HepG2 (cell line): ENCODE data around the gene GRIN3A. TPM values are rescaled to one million over a fixed set of nuclear protein-coding genes. Genes with fewer than 3 reads are reported as not detected.

Experiments
- ATAC-seq: fragments of 200-7000 bp; cut with Tn5 transposase; 3 replicates; pipeline ENCODE4 v1.9.1; 2020; ENCODE audit warnings: mild to moderate bottlenecking, moderate library complexity
- BruUV-seq: library from RNA; stranded (reverse); fragments of 400-500 nt; replicated peaks from 2 replicates; lab custom pipeline; 2021; lab: Mats Ljungman, UMichigan
- CTCF ChIA-PET: fragments of 300-600 bp; formaldehyde crosslinking; extraction: SDS; loops from one replicate; lab custom pipeline; 2021; ENCODE audit warnings: low total read pairs, inconsistent platforms, low intra/inter-chr PET ratio; lab: Yijun Ruan, JAX
- POLR2A ChIA-PET: fragments of 350-600 bp; sonication (Branson Sonifier 250); formaldehyde crosslinking; loops from one replicate; lab custom pipeline; 2020; ENCODE audit warnings: antibody characterized with exemption, inconsistent platforms; lab: Yijun Ruan, JAX
- DNase-seq: peaks from one replicate; pipeline ENCODE4 v3.0.0-alpha.2; 2015; ENCODE audit warnings: low spot score
- FAIRE-seq: peaks from 3 replicates; lab custom pipeline; 2011; peaks lifted over from hg19 to GRCh38; lab: Jason Lieb, UNC
- H2AFZ ChIP-seq: one replicate; pipeline ENCODE4 v1.6.1; 2011; ENCODE audit warnings: low read length, inconsistent platforms
- H3K27ac ChIP-seq: fragments of 300-600 bp; 3 replicates; pipeline ENCODE4 v1.8.0; 2011; ENCODE audit warnings: mixed run types, mild to moderate bottlenecking, mixed read lengths, low read length, inconsistent platforms; ENCODE audit not compliant: insufficient read depth; ENCODE audit errors: extremely low read length
- H3K27me3 ChIP-seq, 2 experiments: fragments of 200-600 bp in 1 of 2; 2 replicates in 1 of 2; 3 replicates in 1 of 2; pipeline versions ENCODE4 v1.6.0 to v1.8.0; 2011; ENCODE audit warnings: low read length in 2 of 2, mild to moderate bottlenecking in 2 of 2, moderate library complexity in 2 of 2, inconsistent platforms in 1 of 2; ENCODE audit not compliant: insufficient read depth in 2 of 2, control insufficient read depth in 1 of 2
- H3K36me3 ChIP-seq, 2 experiments: fragments of 200-600 bp in 1 of 2; replicated peaks in 1 of 2; 2 replicates in 1 of 2; 3 replicates in 1 of 2; pipeline versions ENCODE4 v1.5.1 to v1.8.0; 2011; ENCODE audit warnings: low read length in 2 of 2, inconsistent platforms in 1 of 2; ENCODE audit not compliant: insufficient read depth in 2 of 2, control insufficient read depth in 1 of 2
- H3K4me1 ChIP-seq: 2 replicates; pipeline ENCODE4 v1.5.1; 2012; ENCODE audit warnings: low read length, inconsistent platforms; ENCODE audit not compliant: insufficient read depth
- H3K4me2 ChIP-seq: 2 replicates; pipeline ENCODE4 v1.6.0; 2011; ENCODE audit warnings: low read depth, low read length, inconsistent platforms
- H3K4me3 ChIP-seq, 3 experiments: fragments of 200-600 bp in 1 of 3; sonication (generic), shearing (Covaris generic) in 1 of 3; replicated peaks in 1 of 3; 2 replicates each; pipeline ENCODE4 v1.5.1; 2011 to 2016; ENCODE audit warnings: low read length in 3 of 3, inconsistent platforms in 2 of 3, low read depth in 2 of 3, mild to moderate bottlenecking in 2 of 3, control low read depth in 1 of 3, mixed read lengths in 1 of 3; ENCODE audit not compliant: insufficient read depth in 1 of 3
- H3K79me2 ChIP-seq: one replicate; pipeline ENCODE4 v1.6.1; 2011; ENCODE audit warnings: low read length, inconsistent platforms; ENCODE audit not compliant: insufficient read depth
- H3K9ac ChIP-seq: 2 replicates; pipeline ENCODE4 v1.6.0; 2011; ENCODE audit warnings: mild to moderate bottlenecking, low read depth, low read length, inconsistent platforms; ENCODE audit not compliant: insufficient read depth
- H3K9me3 ChIP-seq: 2 replicates; pipeline ENCODE4 v1.5.1; 2012; ENCODE audit warnings: mild to moderate bottlenecking, low read length
- H4K20me1 ChIP-seq: 2 replicates; pipeline ENCODE4 v1.6.0; 2011; ENCODE audit warnings: inconsistent platforms, mild to moderate bottlenecking, low read length, moderate library complexity; ENCODE audit not compliant: insufficient read depth
- EHMT2 ChIP-seq: fragments of 200-600 bp; sonication (generic); IDR thresholded peaks from 2 replicates; pipeline ENCODE4 v1.7.0; 2017; ENCODE audit warnings: antibody characterized with exemption, low read depth, low read length, borderline replicate concordance
- JARID2 ChIP-seq: sonication (generic); formaldehyde crosslinking; IDR thresholded peaks from 2 replicates; pipeline ENCODE4 v1.8.1; 2023; ENCODE audit warnings: missing genetic modification reagents, inconsistent platforms; ENCODE audit not compliant: insufficient replicate concordance
- JUND ChIP-seq: sonication (generic); formaldehyde crosslinking; IDR thresholded peaks from 2 replicates; pipeline ENCODE4 v1.8.0; 2022; ENCODE audit warnings: mild to moderate bottlenecking, missing genetic modification reagents
- KLF12 ChIP-seq: sonication (generic); formaldehyde crosslinking; IDR thresholded peaks from 2 replicates; pipeline ENCODE4 v1.4.0; 2020; ENCODE audit warnings: missing genetic modification reagents, borderline replicate concordance
- MIXL1 ChIP-seq: IDR thresholded peaks from 2 replicates; pipeline ENCODE4 v1.6.1; 2016
- MTF1 ChIP-seq: sonication (generic); formaldehyde crosslinking; IDR thresholded peaks from 2 replicates; pipeline ENCODE4 v1.5.0; 2020; ENCODE audit warnings: missing genetic modification reagents
- SNAI1 ChIP-seq: sonication (generic); formaldehyde crosslinking; IDR thresholded peaks from 2 replicates; pipeline ENCODE4 v1.5.0; 2020; ENCODE audit warnings: mild to moderate bottlenecking, missing genetic modification reagents, borderline replicate concordance
- SPEN ChIP-seq: sonication (generic); formaldehyde crosslinking; IDR thresholded peaks from 2 replicates; pipeline ENCODE4 v1.5.1; 2020; ENCODE audit warnings: low read depth, mild to moderate bottlenecking, missing genetic modification reagents
- TAF15 ChIP-seq: fragments of 200-400 bp; formaldehyde crosslinking; IDR thresholded peaks from one replicate; pipeline ENCODE4 v1.6.1; 2018; ENCODE audit warnings: mild to moderate bottlenecking, low read depth, low read length; ENCODE audit not compliant: poor library complexity, severe bottlenecking
- ZC3H13 ChIP-seq: sonication (generic); formaldehyde crosslinking; IDR thresholded peaks from 2 replicates; pipeline ENCODE4 v1.8.1; 2023; ENCODE audit warnings: mild to moderate bottlenecking, missing genetic modification reagents, moderate library complexity
- ZNF101 ChIP-seq: sonication (generic); formaldehyde crosslinking; IDR thresholded peaks from 2 replicates; pipeline ENCODE4 v1.4.0; 2020; ENCODE audit warnings: mild to moderate bottlenecking, low read depth, missing genetic modification reagents, borderline replicate concordance
- ZNF33A ChIP-seq: sonication (generic); formaldehyde crosslinking; IDR thresholded peaks from 2 replicates; pipeline ENCODE4 v1.5.1; 2020; ENCODE audit warnings: missing genetic modification reagents, mild to moderate bottlenecking, moderate library complexity, borderline replicate concordance
- ZNF510 ChIP-seq: sonication (generic); formaldehyde crosslinking; IDR thresholded peaks from 2 replicates; pipeline ENCODE4 v1.4.0; 2020; ENCODE audit warnings: low read depth, mild to moderate bottlenecking, missing genetic modification reagents
- WGBS: methylation state at CpG from one replicate; pipeline ENCODE4 v1.1.6; 2017; ENCODE audit warnings: low lambda C conversion rate; 5-methylcytosine and 5-hydroxymethylcytosine counted together
- in situ Hi-C: cut with HindIII; loops from 2 replicates; pipeline ENCODE4 v1.10.0; 2017; ENCODE audit warnings: low pct_unique_long_range_greater_than_20kb; ENCODE audit not compliant: extremely low pct_ligation_motif_present
- intact Hi-C: fragments of 100-400 bp; cut with micrococcal nuclease; formaldehyde crosslinking; loops from one replicate; pipeline ENCODE4 v1.10.0; 2022; ENCODE audit not compliant: unreplicated experiment
- polyA plus RNA-seq, 8 experiments: library from polyadenylated mRNA; depleted of rRNA in 3 of 8; stranded (reverse) in 7 of 8; unstranded in 1 of 8; fragments of >200 nt; fragmentation: Illumina TruSeq in 4 of 8; extraction: Trizol in 4 of 8; gene quantifications; 2 replicates each; pipeline versions ENCODE4 v1.2.1 to v1.2.3, GENCODE V29; 2011 to 2016; ENCODE audit warnings: low read depth in 4 of 8, missing spikeins in 1 of 8, mixed read lengths in 1 of 8; ENCODE audit not compliant: insufficient read depth in 1 of 8
- total RNA-seq, 5 experiments: library from RNA; depleted of rRNA; stranded (reverse); fragments of >200 nt; fragmentation: Illumina TruSeq; extraction: Trizol; gene quantifications; 2 replicates each; pipeline ENCODE4 v1.2.3, GENCODE V29; 2016; ENCODE audit warnings: low read depth in 1 of 5
- TF ChIP-seq, protein P1 (sequence below): sonication (generic); formaldehyde crosslinking; IDR thresholded peaks from 2 replicates; pipeline ENCODE4 v1.4.0; 2020; ENCODE audit warnings: mild to moderate bottlenecking, missing genetic modification reagents
- TF ChIP-seq, protein P2 (sequence below): sonication (generic); formaldehyde crosslinking; IDR thresholded peaks from 2 replicates; pipeline ENCODE4 v1.5.1; 2020; ENCODE audit warnings: missing genetic modification reagents, mild to moderate bottlenecking, borderline replicate concordance
- TF ChIP-seq, protein P3 (sequence below): sonication (generic); formaldehyde crosslinking; IDR thresholded peaks from 2 replicates; pipeline ENCODE4 v1.5.0; 2020; ENCODE audit warnings: mild to moderate bottlenecking, missing genetic modification reagents
- TF ChIP-seq, protein P4 (sequence below): sonication (generic); formaldehyde crosslinking; IDR thresholded peaks from 2 replicates; pipeline ENCODE4 v1.9.0; 2021; ENCODE audit warnings: missing genetic modification reagents, borderline replicate concordance

Gene GRIN3A
- total and polyA plus RNA-seq, 2 of the 13 experiments (the other 11 are each of a cell fraction or from before 2014, with no cell fraction given) = not detected

DNA sequence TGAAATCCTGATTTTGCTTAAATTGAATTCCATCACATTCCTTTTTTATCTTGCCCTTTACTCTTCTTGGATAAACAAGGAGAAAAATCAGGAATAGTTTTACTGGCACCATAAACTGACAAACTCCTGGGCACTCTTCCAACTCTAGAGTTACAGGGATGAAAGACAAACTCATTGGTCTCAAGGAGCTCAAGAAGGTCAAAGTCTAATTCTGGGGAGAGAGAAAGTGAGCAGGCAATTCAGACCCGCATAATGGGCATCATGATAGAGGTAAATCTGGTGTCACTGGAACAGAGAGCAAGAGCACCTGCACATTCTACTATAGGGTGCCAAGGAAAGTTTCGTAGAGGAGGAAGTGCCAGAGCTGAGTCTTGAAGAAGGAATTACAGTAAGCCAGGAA, 64.8 kb downstream of the GRIN3A start:
- Histone ChIP-seq H3K4me1 (no peaks in the 10 kb centered on the region), H3K4me3 (no peak overlapping the region), H4K20me1 (no peaks in the 10 kb centered on the region), H3K27me3 (no peaks in the 10 kb centered on the region), H3K9ac (no peak overlapping the region), H2AFZ (no peak overlapping the region), H3K27ac (no peak overlapping the region), H3K4me2 (no peak overlapping the region), H3K36me3 (no peaks in the 10 kb centered on the region), H3K9me3 (no peaks in the 10 kb centered on the region), H3K79me2 (no peaks in the 10 kb centered on the region)
- WGBS = 21% methylated on average over 2 of the region's 2 CpGs
- in situ Hi-C loops (no loop called here), intact Hi-C loops (no loop called here)
- FAIRE-seq (no peak), ATAC-seq (no peak), DNase-seq (no peak)
- ChIA-PET CTCF (no interaction called here), POLR2A (no interaction called here)
- BruUV-seq = no TSS peak
- no peak for TF ChIP-seq EHMT2
- no peak for TF ChIP-seq KLF12 (CRISPR knock-in tag)
- no peak for TF ChIP-seq MIXL1 (CRISPR knock-in tag)
- TF ChIP-seq JARID2 (CRISPR knock-in tag) = no peak
- TF ChIP-seq, protein P1, sequence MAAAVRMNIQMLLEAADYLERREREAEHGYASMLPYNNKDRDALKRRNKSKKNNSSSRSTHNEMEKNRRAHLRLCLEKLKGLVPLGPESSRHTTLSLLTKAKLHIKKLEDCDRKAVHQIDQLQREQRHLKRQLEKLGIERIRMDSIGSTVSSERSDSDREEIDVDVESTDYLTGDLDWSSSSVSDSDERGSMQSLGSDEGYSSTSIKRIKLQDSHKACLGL (CRISPR knock-in tag) = no peak
- TF ChIP-seq TAF15 = no peak
- TF ChIP-seq, protein P2, sequence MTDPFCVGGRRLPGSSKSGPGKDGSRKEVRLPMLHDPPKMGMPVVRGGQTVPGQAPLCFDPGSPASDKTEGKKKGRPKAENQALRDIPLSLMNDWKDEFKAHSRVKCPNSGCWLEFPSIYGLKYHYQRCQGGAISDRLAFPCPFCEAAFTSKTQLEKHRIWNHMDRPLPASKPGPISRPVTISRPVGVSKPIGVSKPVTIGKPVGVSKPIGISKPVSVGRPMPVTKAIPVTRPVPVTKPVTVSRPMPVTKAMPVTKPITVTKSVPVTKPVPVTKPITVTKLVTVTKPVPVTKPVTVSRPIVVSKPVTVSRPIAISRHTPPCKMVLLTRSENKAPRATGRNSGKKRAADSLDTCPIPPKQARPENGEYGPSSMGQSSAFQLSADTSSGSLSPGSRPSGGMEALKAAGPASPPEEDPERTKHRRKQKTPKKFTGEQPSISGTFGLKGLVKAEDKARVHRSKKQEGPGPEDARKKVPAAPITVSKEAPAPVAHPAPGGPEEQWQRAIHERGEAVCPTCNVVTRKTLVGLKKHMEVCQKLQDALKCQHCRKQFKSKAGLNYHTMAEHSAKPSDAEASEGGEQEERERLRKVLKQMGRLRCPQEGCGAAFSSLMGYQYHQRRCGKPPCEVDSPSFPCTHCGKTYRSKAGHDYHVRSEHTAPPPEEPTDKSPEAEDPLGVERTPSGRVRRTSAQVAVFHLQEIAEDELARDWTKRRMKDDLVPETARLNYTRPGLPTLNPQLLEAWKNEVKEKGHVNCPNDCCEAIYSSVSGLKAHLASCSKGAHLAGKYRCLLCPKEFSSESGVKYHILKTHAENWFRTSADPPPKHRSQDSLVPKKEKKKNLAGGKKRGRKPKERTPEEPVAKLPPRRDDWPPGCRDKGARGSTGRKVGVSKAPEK (CRISPR knock-in tag) = no peak
- TF ChIP-seq ZNF510 (CRISPR knock-in tag) = no peak
- TF ChIP-seq, protein P3, sequence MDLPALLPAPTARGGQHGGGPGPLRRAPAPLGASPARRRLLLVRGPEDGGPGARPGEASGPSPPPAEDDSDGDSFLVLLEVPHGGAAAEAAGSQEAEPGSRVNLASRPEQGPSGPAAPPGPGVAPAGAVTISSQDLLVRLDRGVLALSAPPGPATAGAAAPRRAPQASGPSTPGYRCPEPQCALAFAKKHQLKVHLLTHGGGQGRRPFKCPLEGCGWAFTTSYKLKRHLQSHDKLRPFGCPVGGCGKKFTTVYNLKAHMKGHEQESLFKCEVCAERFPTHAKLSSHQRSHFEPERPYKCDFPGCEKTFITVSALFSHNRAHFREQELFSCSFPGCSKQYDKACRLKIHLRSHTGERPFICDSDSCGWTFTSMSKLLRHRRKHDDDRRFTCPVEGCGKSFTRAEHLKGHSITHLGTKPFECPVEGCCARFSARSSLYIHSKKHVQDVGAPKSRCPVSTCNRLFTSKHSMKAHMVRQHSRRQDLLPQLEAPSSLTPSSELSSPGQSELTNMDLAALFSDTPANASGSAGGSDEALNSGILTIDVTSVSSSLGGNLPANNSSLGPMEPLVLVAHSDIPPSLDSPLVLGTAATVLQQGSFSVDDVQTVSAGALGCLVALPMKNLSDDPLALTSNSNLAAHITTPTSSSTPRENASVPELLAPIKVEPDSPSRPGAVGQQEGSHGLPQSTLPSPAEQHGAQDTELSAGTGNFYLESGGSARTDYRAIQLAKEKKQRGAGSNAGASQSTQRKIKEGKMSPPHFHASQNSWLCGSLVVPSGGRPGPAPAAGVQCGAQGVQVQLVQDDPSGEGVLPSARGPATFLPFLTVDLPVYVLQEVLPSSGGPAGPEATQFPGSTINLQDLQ (CRISPR knock-in tag) = no peak
- no peak for TF ChIP-seq ZNF33A (CRISPR knock-in tag)
- TF ChIP-seq MTF1 (CRISPR knock-in tag) = no peak
- TF ChIP-seq SNAI1 = no peak
- TF ChIP-seq ZC3H13 (CRISPR knock-in tag) = no peak
- no peak for TF ChIP-seq SPEN (CRISPR knock-in tag)
- TF ChIP-seq, protein P4, sequence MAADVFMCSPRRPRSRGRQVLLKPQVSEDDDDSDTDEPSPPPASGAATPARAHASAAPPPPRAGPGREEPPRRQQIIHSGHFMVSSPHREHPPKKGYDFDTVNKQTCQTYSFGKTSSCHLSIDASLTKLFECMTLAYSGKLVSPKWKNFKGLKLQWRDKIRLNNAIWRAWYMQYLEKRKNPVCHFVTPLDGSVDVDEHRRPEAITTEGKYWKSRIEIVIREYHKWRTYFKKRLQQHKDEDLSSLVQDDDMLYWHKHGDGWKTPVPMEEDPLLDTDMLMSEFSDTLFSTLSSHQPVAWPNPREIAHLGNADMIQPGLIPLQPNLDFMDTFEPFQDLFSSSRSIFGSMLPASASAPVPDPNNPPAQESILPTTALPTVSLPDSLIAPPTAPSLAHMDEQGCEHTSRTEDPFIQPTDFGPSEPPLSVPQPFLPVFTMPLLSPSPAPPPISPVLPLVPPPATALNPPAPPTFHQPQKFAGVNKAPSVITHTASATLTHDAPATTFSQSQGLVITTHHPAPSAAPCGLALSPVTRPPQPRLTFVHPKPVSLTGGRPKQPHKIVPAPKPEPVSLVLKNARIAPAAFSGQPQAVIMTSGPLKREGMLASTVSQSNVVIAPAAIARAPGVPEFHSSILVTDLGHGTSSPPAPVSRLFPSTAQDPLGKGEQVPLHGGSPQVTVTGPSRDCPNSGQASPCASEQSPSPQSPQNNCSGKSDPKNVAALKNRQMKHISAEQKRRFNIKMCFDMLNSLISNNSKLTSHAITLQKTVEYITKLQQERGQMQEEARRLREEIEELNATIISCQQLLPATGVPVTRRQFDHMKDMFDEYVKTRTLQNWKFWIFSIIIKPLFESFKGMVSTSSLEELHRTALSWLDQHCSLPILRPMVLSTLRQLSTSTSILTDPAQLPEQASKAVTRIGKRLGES (CRISPR knock-in tag) = no peak
- no peak for TF ChIP-seq JUND (CRISPR knock-in tag)
- TF ChIP-seq ZNF101 (CRISPR knock-in tag) = no peak
